IPS-18c (cell line): ENCODE measurements around the gene EPHB3.
"Not testable (repeated sequence)": the region's sequence is repeated elsewhere in the genome, so short reads cannot be mapped to it uniquely, and the experiment has no call there.

Experiments used
- H3K4me3 ChIP-seq: 2 replicates; pipeline ENCODE4 v1.7.0; 2013; ENCODE audit warnings: low read depth, mild to moderate bottlenecking, low read length, moderate library complexity; ENCODE audit not compliant: insufficient read depth
- H3K9me3 ChIP-seq: one replicate; pipeline ENCODE4 v1.6.1; 2013; ENCODE audit warnings: mild to moderate bottlenecking, low read length, moderate library complexity; ENCODE audit not compliant: control insufficient read depth, insufficient read depth

EPHB3 gene

GRCh38 chr3:184619787-184620430, 58.3 kb downstream of the EPHB3 start:
- Histone ChIP-seq H3K9me3 (no peaks in the 10 kb centered on the region), H3K4me3 (no peak overlapping the region)

- no peak overlapping the region for H3K4me3 ChIP-seq
- H3K9me3 ChIP-seq = no peaks in the 10 kb centered on the region
These were observed 59.0 kb downstream of the EPHB3 start for GRCh38 chr3:184620475-184621119.

- H3K9me3 ChIP-seq, H3K4me3 ChIP-seq: not testable (repeated sequence)
These were observed 60.6 kb downstream of the EPHB3 start for GRCh38 chr3:184622156-184622555.

- H3K4me3 ChIP-seq = no peak overlapping the region
- H3K9me3 ChIP-seq = no peaks in the 10 kb centered on the region
These were observed 65.3 kb downstream of the EPHB3 start for GRCh38 chr3:184626923-184627322.

GRCh38 chr3:184629555-184630160, 68.1 kb downstream of the EPHB3 start:
- no peak overlapping the region for H3K4me3 ChIP-seq
- no peaks in the 10 kb centered on the region for H3K9me3 ChIP-seq

GRCh38 chr3:184630861-184631471, 69.4 kb downstream of the EPHB3 start:
- Histone ChIP-seq H3K4me3 (no peak overlapping the region), H3K9me3 (peaks cover under 1% of the 10 kb centered on the region)

- no peak overlapping the region for H3K4me3 ChIP-seq
- peaks cover 4% of the 10 kb centered on the region for H3K9me3 ChIP-seq
These were observed 69.9 kb downstream of the EPHB3 start for GRCh38 chr3:184631472-184631861.
